Spleen (tissue), 11 donors: ENCODE results near the gene AIM2. TPM values are rescaled to one million over a fixed set of nuclear protein-coding genes. Genes with fewer than 3 reads are reported as not detected.

Experiments
- DNase-seq: peaks from one replicate; pipeline ENCODE4 v3.0.0-alpha.2; 2020
- H3K27ac ChIP-seq, 8 donors: fragments of 200-600 bp; sonication (generic) in 7 of 8; 1 replicate in 4 of 8; 2 replicates in 4 of 8; pipeline versions ENCODE4 v1.5.0 to v1.8.0; 2016 to 2021; ENCODE audit warnings: inconsistent platforms in 4 of 8, mild to moderate bottlenecking in 4 of 8, moderate library complexity in 1 of 8
- H3K27me3 ChIP-seq, 7 donors: fragments of 200-600 bp; sonication (generic) in 6 of 7; replicated peaks in 1 of 7; 1 replicate in 4 of 7; 2 replicates in 3 of 7; pipeline versions ENCODE4 v1.5.0 to v1.8.0; 2016 to 2021; ENCODE audit warnings: inconsistent platforms in 3 of 7, mild to moderate bottlenecking in 1 of 7
- H3K36me3 ChIP-seq, 6 donors: fragments of 200-600 bp; sonication (generic) in 5 of 6; 1 replicate in 4 of 6; 2 replicates in 2 of 6; pipeline versions ENCODE4 v1.5.0 to v1.8.0; 2016 to 2021; ENCODE audit warnings: inconsistent platforms in 2 of 6
- H3K4me1 ChIP-seq, 6 donors: fragments of 200-600 bp; sonication (generic) in 5 of 6; 1 replicate in 3 of 6; 2 replicates in 3 of 6; pipeline versions ENCODE4 v1.5.0 to v1.8.0; 2016 to 2021; ENCODE audit warnings: inconsistent platforms in 3 of 6
- H3K4me3 ChIP-seq, 8 donors: fragments of 200-600 bp; sonication (generic) in 7 of 8; 1 replicate in 4 of 8; 2 replicates in 4 of 8; pipeline versions ENCODE4 v1.5.0 to v1.8.0; 2016 to 2021; ENCODE audit warnings: inconsistent platforms in 4 of 8, mild to moderate bottlenecking in 4 of 8, moderate library complexity in 2 of 8
- H3K9me3 ChIP-seq, 8 donors: fragments of 200-600 bp; sonication (generic) in 7 of 8; 1 replicate in 4 of 8; 2 replicates in 4 of 8; pipeline versions ENCODE4 v1.5.0 to v1.8.0; 2016 to 2021; ENCODE audit warnings: inconsistent platforms in 4 of 8
- POLR2A ChIP-seq, 3 donors: fragments of 450-650 bp; IDR thresholded peaks; one replicate each; pipeline ENCODE4 v1.5.1; 2017; ENCODE audit warnings: antibody characterized with exemption in 3 of 3, mild to moderate bottlenecking in 1 of 3
- POLR2AphosphoS5 ChIP-seq, 3 donors: sonication (generic); formaldehyde crosslinking; IDR thresholded peaks; one replicate each; pipeline ENCODE4 v1.5.1; 2017; ENCODE audit warnings: antibody characterized with exemption in 3 of 3
- WGBS, 5 donors: extraction: QIAGEN DNeasy Blood & Tissue Kit in 3 of 5; methylation state at CpG; one replicate each; pipeline versions ENCODE4 v1.1.5 to v1.1.7; 2013 to 2018; 5-methylcytosine and 5-hydroxymethylcytosine counted together
- intact Hi-C: fragments of 100-400 bp; cut with DNase I; formaldehyde crosslinking; loops from one replicate; pipeline ENCODE4 v1.15.0; 2023; ENCODE audit warnings: low total_unique reads
- polyA plus RNA-seq, 3 donors: library from polyadenylated mRNA; stranded (reverse); fragments of 200-250 nt; gene quantifications; one replicate each; pipeline ENCODE4 v1.2.1, GENCODE V29; 2013
- total RNA-seq, 7 donors: library from RNA; depleted of rRNA in 3 of 7; stranded (reverse); fragments of >200 nt in 3 of 7; fragmentation: NEBNext Ultra II Directional in 4 of 7; extraction: Animal tissue kit (Norgen Biotek cat#: 25700) in 4 of 7; gene quantifications; one replicate each; pipeline versions ENCODE4 v1.1.0 to v1.2.1, GENCODE V29; 2016 to 2021
- TF ChIP-seq, protein P1 (sequence below), 11 experiments: fragments of 200-600 bp in 7 of 11; fragments of 450-650 bp in 4 of 11; sonication (generic) in 4 of 11; IDR thresholded peaks in 8 of 11; conservative IDR thresholded peaks in 3 of 11; 1 replicate in 7 of 11; 2 replicates in 4 of 11; pipeline versions ENCODE4 v1.4.0 to v1.8.0; 2016 to 2021; ENCODE audit warnings: antibody characterized with exemption in 11 of 11, inconsistent platforms in 4 of 11, mild to moderate bottlenecking in 1 of 11
- donor health status: healthy with polysubstance abuse.
- donor health status: DM: no; HTN: no; CAD: no; lungs with moderate emphysema.
- donor health status: DM: no; HTN: no; CAD: no.
- donor health status: Bipolar disorder and iron deficiency.
- donor health status: healthy.
- donor health status: DM: no; HTN: no; CAD: no.
- donor health status: DM: yes; HTN: yes; CAD: no.

Gene AIM2
- total and polyA plus RNA-seq, 10 donors = 26.2 to 73.9 (median 40.0) TPM

DNA sequence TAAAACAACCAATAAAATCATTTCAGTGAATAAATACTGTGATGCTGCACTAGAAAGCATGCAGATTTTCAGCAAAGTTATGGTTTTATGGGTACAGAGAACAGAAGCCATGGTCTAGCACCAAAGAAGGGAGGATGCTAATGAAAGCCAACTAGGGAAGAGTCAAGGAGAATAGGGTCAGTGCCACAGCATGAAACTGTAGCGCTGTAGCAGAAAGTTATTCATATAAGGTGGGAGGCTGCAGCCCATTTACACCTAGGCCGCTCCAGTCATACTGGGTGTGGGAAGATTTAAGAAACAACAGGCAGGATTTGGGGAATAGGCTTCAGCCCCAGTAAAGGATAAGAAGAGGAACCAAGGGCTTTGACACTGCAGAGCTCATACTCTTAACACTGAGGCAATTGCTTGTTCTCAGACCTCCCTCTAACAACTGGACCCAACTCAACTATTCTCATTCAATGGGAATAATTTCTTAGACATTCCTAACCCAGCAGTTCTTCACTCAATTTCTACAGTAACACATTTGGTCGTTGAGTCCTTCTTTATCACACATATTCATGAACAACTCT lies 62.5 kb downstream of the AIM2 start:
- Histone ChIP-seq H3K36me3 (peaks cover 9 to 57% (median 36%) of the 10 kb centered on the region in 6 donors), H3K4me3 (peak overlapping the region in 7 of 8 donors; percentile 54 to 83 (median 66)), H3K4me1 (peaks cover 54 to 85% (median 70%) of the 10 kb centered on the region in 6 donors), H3K9me3 (no peaks in the 10 kb centered on the region), H3K27me3 (no peaks in the 10 kb centered on the region), H3K27ac (peak overlapping the region; percentile 90 to 96 (median 94))
- WGBS, 5 donors = 55 to 88% (median 82%) methylated on average over 3 of the region's 3 CpGs
- intact Hi-C loops = loop anchor here (10.0 kb wide), 1 partner anchor 51 kb away; no protein-coding TSS in a partner anchor
- no peak for DNase-seq
- TF ChIP-seq, protein P1, sequence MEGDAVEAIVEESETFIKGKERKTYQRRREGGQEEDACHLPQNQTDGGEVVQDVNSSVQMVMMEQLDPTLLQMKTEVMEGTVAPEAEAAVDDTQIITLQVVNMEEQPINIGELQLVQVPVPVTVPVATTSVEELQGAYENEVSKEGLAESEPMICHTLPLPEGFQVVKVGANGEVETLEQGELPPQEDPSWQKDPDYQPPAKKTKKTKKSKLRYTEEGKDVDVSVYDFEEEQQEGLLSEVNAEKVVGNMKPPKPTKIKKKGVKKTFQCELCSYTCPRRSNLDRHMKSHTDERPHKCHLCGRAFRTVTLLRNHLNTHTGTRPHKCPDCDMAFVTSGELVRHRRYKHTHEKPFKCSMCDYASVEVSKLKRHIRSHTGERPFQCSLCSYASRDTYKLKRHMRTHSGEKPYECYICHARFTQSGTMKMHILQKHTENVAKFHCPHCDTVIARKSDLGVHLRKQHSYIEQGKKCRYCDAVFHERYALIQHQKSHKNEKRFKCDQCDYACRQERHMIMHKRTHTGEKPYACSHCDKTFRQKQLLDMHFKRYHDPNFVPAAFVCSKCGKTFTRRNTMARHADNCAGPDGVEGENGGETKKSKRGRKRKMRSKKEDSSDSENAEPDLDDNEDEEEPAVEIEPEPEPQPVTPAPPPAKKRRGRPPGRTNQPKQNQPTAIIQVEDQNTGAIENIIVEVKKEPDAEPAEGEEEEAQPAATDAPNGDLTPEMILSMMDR (IDR thresholded peaks at IDR 0.05 in 8 of 11, conservative IDR thresholded peaks at IDR 0.05 in 3 of 11) = no peak
- TF ChIP-seq POLR2AphosphoS5 (IDR thresholded peaks at IDR 0.05) (peak in 1 of 3 donors; percentile 12), POLR2A (IDR thresholded peaks at IDR 0.05) (no peak)

DNA sequence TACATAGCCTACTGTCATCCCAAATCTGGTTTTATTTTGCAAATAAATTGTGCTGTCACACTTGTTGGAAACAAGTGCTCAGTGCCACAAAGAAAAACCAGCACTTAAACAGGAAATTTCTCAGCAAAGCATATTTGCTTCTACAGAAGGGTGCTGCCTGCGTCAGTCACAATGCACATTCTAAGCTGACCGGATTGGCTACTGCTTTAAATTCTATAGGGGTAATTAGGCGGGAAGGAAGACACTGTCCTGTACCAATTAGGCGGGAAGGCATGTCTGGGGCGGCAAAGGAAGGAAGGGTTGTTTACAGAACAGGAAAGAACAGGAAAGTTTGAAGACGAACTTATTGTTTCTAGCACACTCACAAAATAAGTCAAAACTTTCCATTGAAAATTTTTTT lies 64.1 kb downstream of the AIM2 start:
- H3K27ac ChIP-seq = peak overlapping the region; percentile 90 to 96 (median 94)
- peak overlapping the region; percentile 54 to 83 (median 66) for H3K4me3 ChIP-seq
- H3K36me3 ChIP-seq = peaks cover 7 to 41% (median 21%) of the 10 kb centered on the region in 6 donors
- H3K9me3 ChIP-seq = no peaks in the 10 kb centered on the region
- DNase-seq = peak; percentile 76
- peaks cover 51 to 85% (median 71%) of the 10 kb centered on the region in 6 donors for H3K4me1 ChIP-seq
- H3K27me3 ChIP-seq = no peaks in the 10 kb centered on the region
- intact Hi-C loops = loop anchor here (10.0 kb wide), 1 partner anchor 52 kb away; no protein-coding TSS in a partner anchor
- WGBS, 5 donors = 0 to 6% (median 1%) methylated on average over 6 of the region's 6 CpGs
- TF ChIP-seq POLR2AphosphoS5 (IDR thresholded peaks at IDR 0.05) = peak in 1 of 3 donors; percentile 87
- TF ChIP-seq, protein P1 (IDR thresholded peaks at IDR 0.05 in 8 of 11, conservative IDR thresholded peaks at IDR 0.05 in 3 of 11) = no peak
- peak; percentile 29 to 43 (median 33) for TF ChIP-seq POLR2A (IDR thresholded peaks at IDR 0.05)

Other genes starting within 250 kb of the AIM2 start
- 100 to 1,000 TPM in 5 of 7 donors, 10 to 100 TPM in 2; 49.1 to 218 (median 130) TPM for gene MNDA, start 245.4 kb downstream of the AIM2 start, total RNA-seq
- 10 to 100 TPM in 2 of 3 donors, 1 to 10 TPM in 1; 9.3 to 40.2 (median 23.3) TPM for gene MNDA, start 245.4 kb downstream of the AIM2 start, polyA plus RNA-seq
- 10 to 100 TPM; 17.3 to 48.2 (median 25.9) TPM for gene PYHIN1, start 145.2 kb downstream of the AIM2 start, total RNA-seq
- gene PYHIN1, start 145.2 kb downstream of the AIM2 start, polyA plus RNA-seq = 1 to 10 TPM; 3.5 to 4.0 (median 3.9) TPM
- gene IFI16, start 66.9 kb downstream of the AIM2 start, total RNA-seq = 100 to 1,000 TPM; 155 to 201 (median 175) TPM
- 100 to 1,000 TPM; 165 to 205 (median 186) TPM for gene IFI16, start 66.9 kb downstream of the AIM2 start, polyA plus RNA-seq
- gene CADM3, start 94.8 kb upstream of the AIM2 start, total RNA-seq = 1 to 10 TPM in 6 of 7 donors, under 1 TPM in 1; 0.92 to 6.8 (median 4.0) TPM
- gene CADM3, start 94.8 kb upstream of the AIM2 start, polyA plus RNA-seq = 1 to 10 TPM; 4.1 to 6.3 (median 4.5) TPM
- 100 to 1,000 TPM in 5 of 7 donors, 10 to 100 TPM in 2; 76.0 to 141 (median 111) TPM for gene ACKR1, start 128.1 kb upstream of the AIM2 start, total RNA-seq
- gene ACKR1, start 128.1 kb upstream of the AIM2 start, polyA plus RNA-seq = 10 to 100 TPM; 17.6 to 68.3 (median 41.1) TPM
- gene FCER1A, start 225.6 kb upstream of the AIM2 start, total RNA-seq = 1 to 10 TPM in 2 of 7 donors, under 1 TPM in 1, not detected in 4; 0.43 to 1.6 (median 1.3) TPM
- gene FCER1A, start 225.6 kb upstream of the AIM2 start, polyA plus RNA-seq = 1 to 10 TPM in 1 of 3 donors, not detected in 2; 1.7 TPM